KOPT-K1 (cell line): ENCODE results near the gene LMNA.
"Not testable (repeated sequence)": the region's sequence is repeated elsewhere in the genome, so short reads cannot be mapped to it uniquely, and the experiment has no call there.

ENCODE experiments used
- H3K27ac ChIP-seq: fragments of 200-600 bp; sonication (generic); 2 replicates; pipeline ENCODE4 v1.5.1; 2016; ENCODE audit warnings: antibody characterized with exemption, mild to moderate bottlenecking, low read depth, low read length; ENCODE audit not compliant: poor library complexity, severe bottlenecking
- H3K36me3 ChIP-seq: fragments of 200-600 bp; sonication (generic); 2 replicates; pipeline ENCODE4 v1.5.1; 2017; ENCODE audit warnings: antibody characterized with exemption, mild to moderate bottlenecking, low read length, moderate library complexity; ENCODE audit not compliant: insufficient read depth
- H3K9me3 ChIP-seq: fragments of 200-600 bp; sonication (generic); 2 replicates; pipeline ENCODE4 v1.5.1; 2017; ENCODE audit warnings: antibody characterized with exemption, low read length, mild to moderate bottlenecking; ENCODE audit not compliant: insufficient read depth, poor library complexity, severe bottlenecking

Gene LMNA

GRCh38 chr1:156114101-156114918 is at the start of gene LMNA:
TSS of gene LMNA (plus strand) at chr1:156114711. CDS start at chr1:156114919, 208 bp downstream.
- Histone ChIP-seq H3K9me3 (no peaks in the 10 kb centered on the region), H3K27ac (no peak within 1 kb of the TSS), H3K36me3 (no peaks in the 10 kb centered on the region)

- Histone ChIP-seq H3K27ac (no peak overlapping the region), H3K36me3 (no peaks in the 10 kb centered on the region), H3K9me3 (no peaks in the 10 kb centered on the region)
These were observed 49.3 kb upstream of the LMNA start for GRCh38 chr1:156065212-156065611.

GRCh38 chr1:156065871-156066270 is 48.6 kb upstream of the LMNA start:
- Histone ChIP-seq H3K27ac (no peak overlapping the region), H3K36me3 (no peaks in the 10 kb centered on the region), H3K9me3 (no peaks in the 10 kb centered on the region)

GRCh38 chr1:156067262-156067661 is 47.2 kb upstream of the LMNA start:
- Histone ChIP-seq H3K36me3 (no peaks in the 10 kb centered on the region), H3K9me3 (no peaks in the 10 kb centered on the region), H3K27ac (no peak overlapping the region)

GRCh38 chr1:156069490-156070455 is 44.7 kb upstream of the LMNA start:
- Histone ChIP-seq H3K36me3 (no peaks in the 10 kb centered on the region), H3K9me3 (no peaks in the 10 kb centered on the region), H3K27ac (no peak overlapping the region)

- no peaks in the 10 kb centered on the region for H3K36me3 ChIP-seq
- H3K27ac ChIP-seq = no peak overlapping the region
- no peaks in the 10 kb centered on the region for H3K9me3 ChIP-seq
These were observed 44.0 kb upstream of the LMNA start for GRCh38 chr1:156070548-156070947.

GRCh38 chr1:156071332-156071816 is 43.1 kb upstream of the LMNA start:
- not testable (repeated sequence) for H3K36me3 ChIP-seq, H3K9me3 ChIP-seq, H3K27ac ChIP-seq

GRCh38 chr1:156072251-156072650 is 42.3 kb upstream of the LMNA start:
- Histone ChIP-seq H3K27ac (no peak overlapping the region), H3K9me3 (no peaks in the 10 kb centered on the region), H3K36me3 (peaks cover 6% of the 10 kb centered on the region; the same call in 1 of the 2 replicates)

GRCh38 chr1:156073110-156073687 is 41.3 kb upstream of the LMNA start:
- Histone ChIP-seq H3K36me3 (peaks cover 6% of the 10 kb centered on the region; the same call in 1 of the 2 replicates), H3K9me3 (no peaks in the 10 kb centered on the region), H3K27ac (no peak overlapping the region)

- no peaks in the 10 kb centered on the region for H3K9me3 ChIP-seq
- peaks cover 6% of the 10 kb centered on the region; the same call in 1 of the 2 replicates for H3K36me3 ChIP-seq
- H3K27ac ChIP-seq = no peak overlapping the region
These were observed 40.8 kb upstream of the LMNA start for GRCh38 chr1:156073740-156074139.

GRCh38 chr1:156074661-156075060 is 39.9 kb upstream of the LMNA start:
- H3K36me3 ChIP-seq = peaks cover 6% of the 10 kb centered on the region; the same call in 1 of the 2 replicates
- no peaks in the 10 kb centered on the region for H3K9me3 ChIP-seq
- no peak overlapping the region for H3K27ac ChIP-seq

GRCh38 chr1:156075162-156075561 is 39.3 kb upstream of the LMNA start:
- Histone ChIP-seq H3K36me3 (peaks cover 6% of the 10 kb centered on the region; the same call in 1 of the 2 replicates), H3K27ac (no peak overlapping the region)

GRCh38 chr1:156075775-156076204 is 38.7 kb upstream of the LMNA start:
- H3K27ac ChIP-seq = no peak overlapping the region
- no peaks in the 10 kb centered on the region for H3K9me3 ChIP-seq
- peaks cover 6% of the 10 kb centered on the region; the same call in 1 of the 2 replicates for H3K36me3 ChIP-seq

More at GRCh38 chr1:156075162-156075561, 39.3 kb upstream of the LMNA start:
- H3K9me3 ChIP-seq = no peaks in the 10 kb centered on the region

GRCh38 chr1:156076609-156077429 is 37.7 kb upstream of the LMNA start:
- peaks cover 6% of the 10 kb centered on the region; the same call in 1 of the 2 replicates for H3K36me3 ChIP-seq
- H3K27ac ChIP-seq = no peak overlapping the region
- no peaks in the 10 kb centered on the region for H3K9me3 ChIP-seq
